ENCODE data around the gene TRAF4. TPM values are rescaled to one million over a fixed set of nuclear protein-coding genes. Genes with fewer than 3 reads are reported as not detected.
A peak's percentile ranks its signal among the peaks of the same experiment; 100 is the strongest.

Gene TRAF4
- total RNA-seq, 1 experiment from 2014 or later, result 227 TPM

DNA sequence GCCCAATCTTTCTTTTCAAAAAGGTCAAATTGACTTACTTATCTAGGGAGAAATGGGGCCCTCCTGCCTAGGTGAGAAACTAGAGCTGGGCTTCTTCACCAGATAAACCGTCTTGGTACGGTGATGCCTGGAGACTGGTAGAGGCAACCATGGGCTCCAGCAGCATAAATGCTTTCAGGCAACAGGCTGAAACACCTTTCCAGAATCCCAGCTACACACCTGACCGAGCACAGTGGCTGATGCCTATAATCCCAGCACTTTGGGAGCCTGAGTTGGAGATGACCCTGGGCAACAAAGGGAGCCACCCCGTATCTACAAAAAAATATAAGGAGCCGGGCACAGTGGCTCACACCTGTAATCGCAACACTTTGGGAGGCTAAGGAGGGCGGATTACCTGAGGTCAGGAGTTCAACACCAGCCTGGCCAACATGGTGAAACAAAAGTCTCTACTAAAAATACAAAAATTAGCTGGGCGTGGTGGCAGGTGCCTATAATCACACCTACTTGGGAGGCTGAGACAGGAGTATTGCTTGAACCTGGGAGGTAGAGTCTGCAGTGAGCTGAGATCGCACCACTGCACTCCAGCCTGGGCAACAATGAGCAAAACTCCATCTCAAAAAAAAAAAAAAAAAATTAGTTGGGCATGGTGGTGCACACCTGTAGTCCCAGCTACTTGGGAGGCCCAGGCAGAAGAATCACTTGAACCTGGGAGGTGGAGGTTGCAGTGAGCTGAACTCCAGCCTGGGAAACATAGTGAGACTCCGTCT, 8.0 kb downstream of the TRAF4 start:
- no peak overlapping the region for H2BK5ac ChIP-seq (ENCODE audit: insufficient read length, low read length)
- H3K4me1 ChIP-seq (ENCODE audit: insufficient read depth, low read length), result no peaks in the 10 kb centered on the region
- no peak overlapping the region for H2BK120ac ChIP-seq (ENCODE audit: low read depth, low read length, poor library complexity, severe bottlenecking)
- H3K23ac ChIP-seq (ENCODE audit: insufficient read length, low read depth, low read length), result no peak overlapping the region
- H2BK15ac ChIP-seq (ENCODE audit: low read depth, low read length), result no peak overlapping the region
- no peak overlapping the region for H2AK5ac ChIP-seq (ENCODE audit: insufficient read length, low read length)
- Mint-ChIP-seq H3K4me3 (no peak overlapping the region), H3K27ac (no peak overlapping the region; a peak in 1 of 7 replicates), H3K4me1 (peaks cover 12 to 21% of the 10 kb centered on the region in 2 experiments; a peak in 3 of 4 replicates), H3K27me3 (ENCODE audit: low read depth) (peaks cover 1% of the 10 kb centered on the region; the same call in 1 of the 2 replicates), H3K36me3 (ENCODE audit: insufficient read depth in 1 of 3, low read depth in 3 of 3) (peaks cover 39 to 68% (median 43%) of the 10 kb centered on the region in 3 experiments), H3K9me3 (no peaks in the 10 kb centered on the region)
- H3K18ac ChIP-seq (ENCODE audit: insufficient read length, low read depth, low read length), result no peak overlapping the region
- no peak overlapping the region for H3K4me2 ChIP-seq (ENCODE audit: insufficient read depth, insufficient read length, low read length)
- H3K14ac ChIP-seq (ENCODE audit: insufficient read depth, low read length), result no peak overlapping the region
- DNase-seq, result peak; percentile 35
- no peaks in the 10 kb centered on the region for H3K23me2 ChIP-seq (ENCODE audit: insufficient read length, low read depth, low read length, poor library complexity, severe bottlenecking)
- H2BK12ac ChIP-seq (ENCODE audit: insufficient read length, low read depth, low read length), result no peak overlapping the region
- no peak overlapping the region for H3K4ac ChIP-seq (ENCODE audit: low read depth, low read length)
- H4K5ac ChIP-seq (ENCODE audit: insufficient read length, low read depth, low read length), result no peak overlapping the region
- no peak overlapping the region for H3K9ac ChIP-seq (ENCODE audit: extremely low read depth, insufficient read length, low read length)
- no CpG with 5 or more reads among the region's 10 CpGs for WGBS (ENCODE audit: extremely low coverage, insufficient read length, low lambda C conversion rate)
- no peak overlapping the region for H4K91ac ChIP-seq (ENCODE audit: insufficient read length, low read depth, low read length)
- no peaks in the 10 kb centered on the region for H3K79me2 ChIP-seq (ENCODE audit: insufficient read depth, low read length)
- H3K56ac ChIP-seq (ENCODE audit: insufficient read length, low read depth, low read length), result no peak overlapping the region
- TF ChIP-seq, protein P1, sequence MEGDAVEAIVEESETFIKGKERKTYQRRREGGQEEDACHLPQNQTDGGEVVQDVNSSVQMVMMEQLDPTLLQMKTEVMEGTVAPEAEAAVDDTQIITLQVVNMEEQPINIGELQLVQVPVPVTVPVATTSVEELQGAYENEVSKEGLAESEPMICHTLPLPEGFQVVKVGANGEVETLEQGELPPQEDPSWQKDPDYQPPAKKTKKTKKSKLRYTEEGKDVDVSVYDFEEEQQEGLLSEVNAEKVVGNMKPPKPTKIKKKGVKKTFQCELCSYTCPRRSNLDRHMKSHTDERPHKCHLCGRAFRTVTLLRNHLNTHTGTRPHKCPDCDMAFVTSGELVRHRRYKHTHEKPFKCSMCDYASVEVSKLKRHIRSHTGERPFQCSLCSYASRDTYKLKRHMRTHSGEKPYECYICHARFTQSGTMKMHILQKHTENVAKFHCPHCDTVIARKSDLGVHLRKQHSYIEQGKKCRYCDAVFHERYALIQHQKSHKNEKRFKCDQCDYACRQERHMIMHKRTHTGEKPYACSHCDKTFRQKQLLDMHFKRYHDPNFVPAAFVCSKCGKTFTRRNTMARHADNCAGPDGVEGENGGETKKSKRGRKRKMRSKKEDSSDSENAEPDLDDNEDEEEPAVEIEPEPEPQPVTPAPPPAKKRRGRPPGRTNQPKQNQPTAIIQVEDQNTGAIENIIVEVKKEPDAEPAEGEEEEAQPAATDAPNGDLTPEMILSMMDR (conservative IDR thresholded peaks at IDR 0.05), result no peak
- no peaks in the 10 kb centered on the region for H4K20me1 ChIP-seq (ENCODE audit: control insufficient read depth, insufficient read depth, insufficient read length)
- no peak overlapping the region for H2BK20ac ChIP-seq (ENCODE audit: low read depth, low read length, poor library complexity, severe bottlenecking)
- H3K9me3 ChIP-seq (ENCODE audit: control insufficient read depth, low read depth, low read length), result no peaks in the 10 kb centered on the region
- H2AFZ ChIP-seq (ENCODE audit: low read length), result no peak overlapping the region
- H3K27me3 ChIP-seq (ENCODE audit: insufficient read depth, low read length), result no peaks in the 10 kb centered on the region
- H3K27ac ChIP-seq (ENCODE audit: insufficient read length, low read depth, low read length), result no peak overlapping the region
- no peak overlapping the region for H4K8ac ChIP-seq (replicated peaks; ENCODE audit: insufficient read length, low read depth, low read length)
- no peak overlapping the region for H3T11ph ChIP-seq (ENCODE audit: low read length)
- no peaks in the 10 kb centered on the region for H3K79me1 ChIP-seq (ENCODE audit: insufficient read depth, low read depth, low read length, poor library complexity, severe bottlenecking)
